ENCODE measurements around the gene MMP10. TPM values are rescaled to one million over a fixed set of nuclear protein-coding genes. Genes with fewer than 3 reads are reported as not detected.

Gene MMP10
- polyA plus RNA-seq, 1 of the 3 experiments (the other 2 are of a cell fraction) = 1.4 TPM

- TF ChIP-seq POLR2AphosphoS5 (IDR thresholded peaks at IDR 0.05; ENCODE audit: low read depth, low read length) (peak; percentile 83; the same call in 1 of the 2 replicates), NRF1 (IDR thresholded peaks at IDR 0.05; ENCODE audit: low read depth, low read length) (no peak), MXI1 (IDR thresholded peaks at IDR 0.05; ENCODE audit: low read depth, low read length) (no peak), EP300 (IDR thresholded peaks at IDR 0.05; ENCODE audit: borderline replicate concordance in 1 of 2, low read depth in 1 of 2, low read length in 1 of 2) (peak in 1 of 2 experiments; percentile 97; a peak in 2 of 4 replicates), RXRA (IDR thresholded peaks at IDR 0.05; ENCODE audit: borderline replicate concordance, low read depth) (peak; percentile 93), YY1 (IDR thresholded peaks at IDR 0.05; ENCODE audit: low read depth) (no peak), NFIC (IDR thresholded peaks at IDR 0.05; ENCODE audit: borderline replicate concordance) (peak; percentile 99), SIN3A (IDR thresholded peaks at IDR 0.05; ENCODE audit: borderline replicate concordance, low read depth, low read length) (no peak), TEAD4 (IDR thresholded peaks at IDR 0.05; ENCODE audit: borderline replicate concordance, insufficient read depth) (peak; percentile 96), RFX5 (IDR thresholded peaks at IDR 0.05; ENCODE audit: low read length) (no peak), SMC3 (IDR thresholded peaks at IDR 0.05; ENCODE audit: low read depth, low read length) (no peak), RCOR1 (IDR thresholded peaks at IDR 0.05; ENCODE audit: low read length) (no peak), JUND (IDR thresholded peaks at IDR 0.05) (peak; percentile 95), GABPA (IDR thresholded peaks at IDR 0.05; ENCODE audit: low read depth) (no peak), FOSL2 (IDR thresholded peaks at IDR 0.05; ENCODE audit: borderline replicate concordance, low read depth) (peak; percentile 83), FOXJ3 (CRISPR knock-in tag; IDR thresholded peaks at IDR 0.05) (no peak), GATA2 (CRISPR knock-in tag; IDR thresholded peaks at IDR 0.05) (no peak), TAF1 (IDR thresholded peaks at IDR 0.05; ENCODE audit: borderline replicate concordance, low read depth, low read length) (no peak)
- TF ChIP-seq, protein P1, sequence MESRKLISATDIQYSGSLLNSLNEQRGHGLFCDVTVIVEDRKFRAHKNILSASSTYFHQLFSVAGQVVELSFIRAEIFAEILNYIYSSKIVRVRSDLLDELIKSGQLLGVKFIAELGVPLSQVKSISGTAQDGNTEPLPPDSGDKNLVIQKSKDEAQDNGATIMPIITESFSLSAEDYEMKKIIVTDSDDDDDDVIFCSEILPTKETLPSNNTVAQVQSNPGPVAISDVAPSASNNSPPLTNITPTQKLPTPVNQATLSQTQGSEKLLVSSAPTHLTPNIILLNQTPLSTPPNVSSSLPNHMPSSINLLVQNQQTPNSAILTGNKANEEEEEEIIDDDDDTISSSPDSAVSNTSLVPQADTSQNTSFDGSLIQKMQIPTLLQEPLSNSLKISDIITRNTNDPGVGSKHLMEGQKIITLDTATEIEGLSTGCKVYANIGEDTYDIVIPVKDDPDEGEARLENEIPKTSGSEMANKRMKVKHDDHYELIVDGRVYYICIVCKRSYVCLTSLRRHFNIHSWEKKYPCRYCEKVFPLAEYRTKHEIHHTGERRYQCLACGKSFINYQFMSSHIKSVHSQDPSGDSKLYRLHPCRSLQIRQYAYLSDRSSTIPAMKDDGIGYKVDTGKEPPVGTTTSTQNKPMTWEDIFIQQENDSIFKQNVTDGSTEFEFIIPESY (IDR thresholded peaks at IDR 0.05; ENCODE audit: borderline replicate concordance, low read depth) = peak; percentile 82; the same call in 1 of the 2 replicates
- TF ChIP-seq, protein P2, sequence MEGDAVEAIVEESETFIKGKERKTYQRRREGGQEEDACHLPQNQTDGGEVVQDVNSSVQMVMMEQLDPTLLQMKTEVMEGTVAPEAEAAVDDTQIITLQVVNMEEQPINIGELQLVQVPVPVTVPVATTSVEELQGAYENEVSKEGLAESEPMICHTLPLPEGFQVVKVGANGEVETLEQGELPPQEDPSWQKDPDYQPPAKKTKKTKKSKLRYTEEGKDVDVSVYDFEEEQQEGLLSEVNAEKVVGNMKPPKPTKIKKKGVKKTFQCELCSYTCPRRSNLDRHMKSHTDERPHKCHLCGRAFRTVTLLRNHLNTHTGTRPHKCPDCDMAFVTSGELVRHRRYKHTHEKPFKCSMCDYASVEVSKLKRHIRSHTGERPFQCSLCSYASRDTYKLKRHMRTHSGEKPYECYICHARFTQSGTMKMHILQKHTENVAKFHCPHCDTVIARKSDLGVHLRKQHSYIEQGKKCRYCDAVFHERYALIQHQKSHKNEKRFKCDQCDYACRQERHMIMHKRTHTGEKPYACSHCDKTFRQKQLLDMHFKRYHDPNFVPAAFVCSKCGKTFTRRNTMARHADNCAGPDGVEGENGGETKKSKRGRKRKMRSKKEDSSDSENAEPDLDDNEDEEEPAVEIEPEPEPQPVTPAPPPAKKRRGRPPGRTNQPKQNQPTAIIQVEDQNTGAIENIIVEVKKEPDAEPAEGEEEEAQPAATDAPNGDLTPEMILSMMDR (IDR thresholded peaks at IDR 0.05) = no peak
- TF ChIP-seq, protein P3, sequence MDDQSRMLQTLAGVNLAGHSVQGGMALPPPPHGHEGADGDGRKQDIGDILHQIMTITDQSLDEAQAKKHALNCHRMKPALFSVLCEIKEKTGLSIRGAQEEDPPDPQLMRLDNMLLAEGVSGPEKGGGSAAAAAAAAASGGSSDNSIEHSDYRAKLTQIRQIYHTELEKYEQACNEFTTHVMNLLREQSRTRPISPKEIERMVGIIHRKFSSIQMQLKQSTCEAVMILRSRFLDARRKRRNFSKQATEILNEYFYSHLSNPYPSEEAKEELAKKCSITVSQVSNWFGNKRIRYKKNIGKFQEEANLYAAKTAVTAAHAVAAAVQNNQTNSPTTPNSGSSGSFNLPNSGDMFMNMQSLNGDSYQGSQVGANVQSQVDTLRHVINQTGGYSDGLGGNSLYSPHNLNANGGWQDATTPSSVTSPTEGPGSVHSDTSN (IDR thresholded peaks at IDR 0.05) = peak; percentile 85
Measured at GRCh38 chr11:102760344-102761035, 19.9 kb downstream of the MMP10 start (continued).

Data from SK-N-SH (cell line).